Stimulated activated CD4-positive, alpha-beta T cell treated with anti-CD3 and anti-CD28 coated beads, TNF-alpha, amount 100 ng/mL, for 48 hours (primary cell): ENCODE results near the gene SAMD4A.
A peak's percentile ranks its signal among the peaks of the same experiment; 100 is the strongest.

Source experiments
- DNase-seq, 3 donors: peaks; one replicate each; pipeline ENCODE4 v3.0.0-alpha.2; 2020; ENCODE audit warnings: low read depth in 3 of 3

Gene SAMD4A

GRCh38 chr14:54759982-54760585 lies 193.2 kb downstream of the SAMD4A start:
- no peak for DNase-seq

GRCh38 chr14:54760866-54761575 lies 194.1 kb downstream of the SAMD4A start:
- no peak for DNase-seq

GRCh38 chr14:54761835-54762234 lies 194.9 kb downstream of the SAMD4A start:
- no peak for DNase-seq

- no peak for DNase-seq
Measured at GRCh38 chr14:54762296-54762695, 195.4 kb downstream of the SAMD4A start.

- no peak for DNase-seq
Measured at GRCh38 chr14:54763761-54764160, 196.8 kb downstream of the SAMD4A start.

DNA sequence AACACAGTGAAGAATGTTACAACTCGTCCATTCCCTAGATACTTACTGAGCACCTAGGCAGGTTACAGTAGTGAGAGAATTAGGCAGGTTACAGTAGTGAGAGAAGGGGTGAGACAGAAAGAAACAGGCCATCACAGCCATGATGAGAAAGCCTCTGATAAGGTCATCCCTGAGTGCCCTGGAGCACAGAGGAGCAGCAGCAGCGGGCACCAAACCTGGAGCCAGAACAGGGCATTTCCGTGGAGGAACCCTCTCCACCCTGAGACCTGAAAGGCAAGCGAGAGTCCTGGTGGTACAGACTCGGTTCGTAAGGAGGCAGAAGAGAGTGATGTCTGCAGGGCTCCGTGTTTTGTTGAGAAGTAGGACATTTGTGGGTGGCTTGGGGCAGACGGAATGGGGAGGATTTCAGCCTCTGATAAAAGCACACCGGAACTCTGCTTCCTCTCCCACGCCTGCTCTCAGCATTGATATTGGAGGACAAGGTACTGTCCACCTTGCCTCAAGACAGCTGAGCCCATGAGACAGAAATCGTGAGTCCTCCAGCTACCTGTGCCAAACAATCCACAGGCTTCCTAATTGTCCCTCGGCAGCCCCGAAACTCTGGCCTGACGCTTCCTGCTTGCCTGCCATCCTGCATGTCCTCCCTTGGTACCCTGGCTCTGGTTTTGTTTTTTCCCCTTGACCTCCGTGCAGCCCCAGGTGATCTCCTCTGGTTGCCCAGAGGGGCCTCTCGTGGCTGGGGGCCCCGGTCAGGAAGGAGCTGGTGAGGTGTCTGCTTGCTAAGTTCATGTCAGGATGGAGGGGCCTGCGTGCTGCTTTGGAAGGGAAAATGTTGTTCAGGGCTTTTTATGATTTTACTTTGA lies 199.6 kb downstream of the SAMD4A start:
- no peak for DNase-seq

GRCh38 chr14:54767139-54767431 lies 200.2 kb downstream of the SAMD4A start:
- no peak for DNase-seq

DNA sequence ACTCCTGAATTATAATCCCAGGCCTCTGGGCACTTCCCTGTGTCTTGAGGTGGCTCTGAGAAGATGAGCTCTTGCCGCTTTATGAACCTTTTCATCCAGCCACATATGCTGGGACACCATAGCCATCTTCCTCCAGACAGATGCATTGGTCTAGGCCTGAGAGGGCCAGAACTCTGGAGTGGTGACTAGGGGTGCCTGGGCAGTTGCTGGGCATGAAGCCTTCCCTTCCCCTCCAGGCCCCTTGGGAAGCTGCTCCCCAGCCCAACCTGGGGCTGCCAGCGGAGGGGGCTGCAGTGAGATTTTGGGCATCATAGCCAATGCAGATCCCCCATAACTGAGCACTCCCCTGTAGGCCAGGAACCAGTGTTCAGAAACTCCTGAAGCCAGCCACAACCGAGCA lies 200.5 kb downstream of the SAMD4A start:
- no peak for DNase-seq

DNA sequence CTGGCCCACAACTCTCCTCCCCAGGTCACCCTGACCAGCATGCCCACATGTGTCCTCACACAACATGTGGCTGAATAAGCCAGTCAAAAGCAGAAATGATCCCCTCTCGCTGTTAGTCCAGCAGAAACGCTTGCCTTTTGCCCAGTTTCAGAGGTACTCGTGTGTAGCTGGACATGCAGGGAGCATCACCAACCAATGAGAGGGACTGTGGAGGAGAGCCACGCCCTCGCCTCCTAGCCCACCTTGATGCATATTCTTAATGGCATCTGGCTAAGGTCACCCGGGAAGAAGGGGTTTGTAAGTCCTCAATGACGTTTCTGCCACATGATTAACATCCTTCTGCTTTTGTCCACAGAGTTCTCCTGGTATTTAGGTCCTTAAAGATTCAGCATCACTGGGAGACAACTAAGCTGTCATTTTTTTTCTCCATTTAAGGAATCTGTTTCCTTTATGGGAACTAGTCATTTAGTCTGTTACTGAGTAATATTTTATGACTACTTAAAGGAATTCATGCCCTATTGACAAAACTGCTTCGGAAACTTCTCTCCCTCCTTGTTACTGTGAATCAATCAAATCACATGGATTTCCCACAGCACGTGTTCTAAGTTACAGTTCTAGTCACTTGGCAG lies 201.7 kb downstream of the SAMD4A start:
- no peak for DNase-seq

DNA sequence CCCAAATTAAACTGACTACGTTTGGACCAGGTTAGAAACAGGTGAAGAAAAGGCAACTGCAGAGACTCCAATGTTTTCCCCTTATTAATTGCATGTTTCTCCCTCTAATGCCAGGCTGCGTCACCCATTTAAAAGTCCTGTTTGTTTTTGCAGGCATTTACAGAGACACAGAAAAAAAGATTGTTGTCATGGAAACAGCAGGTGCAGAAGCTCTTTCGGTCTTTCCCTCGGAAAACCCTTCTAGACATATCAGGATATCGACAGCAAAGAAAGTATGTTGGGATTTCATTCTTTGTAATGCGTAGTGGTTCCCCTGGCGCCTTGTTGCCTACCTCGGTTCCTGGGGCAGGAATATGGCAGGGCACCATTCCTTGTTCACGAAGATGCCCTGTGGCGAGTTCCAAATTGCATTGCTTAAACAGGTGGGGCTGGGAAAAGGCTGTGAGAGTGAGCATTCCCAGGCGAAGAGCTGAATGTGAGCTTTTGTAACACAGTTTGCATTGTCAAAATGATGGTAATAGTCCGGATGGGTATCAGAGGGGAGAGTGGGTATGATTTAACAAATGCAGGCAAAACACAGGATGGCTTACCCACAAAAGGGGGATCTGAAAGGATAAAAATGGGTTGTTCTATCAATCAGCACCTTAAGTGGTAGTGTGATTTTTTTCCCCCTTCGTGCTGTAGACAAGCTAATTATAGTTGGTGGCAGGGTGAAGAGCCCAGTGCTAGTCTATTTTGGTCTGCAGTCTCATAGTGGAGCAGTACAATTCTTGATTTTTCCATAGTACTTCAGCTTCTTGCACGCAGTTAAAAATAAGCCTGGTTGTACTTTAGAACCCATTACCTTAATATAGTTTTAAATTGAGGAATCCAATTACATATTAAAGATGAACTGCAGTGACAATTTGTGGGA lies 203.3 kb downstream of the SAMD4A start:
- no peak for DNase-seq

GRCh38 chr14:54771411-54772027 lies 204.6 kb downstream of the SAMD4A start:
- no peak for DNase-seq

- no peak for DNase-seq
Measured at GRCh38 chr14:54772451-54772881, 205.5 kb downstream of the SAMD4A start.

DNA sequence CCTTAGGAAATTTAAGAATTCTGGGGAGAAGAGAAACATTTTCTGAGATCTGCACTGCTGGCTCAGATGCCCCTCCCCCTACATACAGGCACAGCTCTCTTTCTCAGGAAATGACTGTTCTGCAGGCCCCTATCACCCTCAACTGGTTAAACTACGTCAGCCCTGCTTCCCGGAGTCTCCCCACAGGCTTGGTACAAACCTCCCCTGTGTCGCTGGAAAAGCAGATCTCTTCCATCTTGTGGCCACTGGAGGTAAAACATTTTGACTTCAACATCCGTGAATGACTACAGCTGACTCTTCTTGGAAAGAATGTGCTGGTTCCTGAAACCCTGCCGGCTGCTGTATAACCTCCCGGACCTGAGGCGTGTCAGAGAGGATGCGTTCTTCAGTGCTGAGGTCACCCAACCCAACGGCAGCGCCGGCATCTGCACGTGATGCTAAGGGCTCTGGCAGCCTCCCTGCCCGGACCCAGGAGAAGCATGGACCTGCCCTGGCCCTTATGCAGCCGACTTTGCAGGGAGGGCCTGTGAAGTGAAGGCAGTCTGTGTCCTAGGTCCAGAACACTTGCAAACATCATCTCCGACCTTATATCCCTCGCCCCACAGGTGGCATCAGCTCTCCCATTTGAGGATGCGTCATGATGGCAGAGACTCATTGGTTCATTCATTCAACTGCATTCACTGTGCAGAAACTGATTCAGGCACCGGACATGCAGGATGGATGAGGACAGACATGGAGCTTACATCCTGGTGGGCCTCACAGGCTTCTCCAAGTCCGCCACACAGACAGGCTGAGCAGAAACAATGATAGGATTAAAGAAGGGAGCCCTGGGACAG lies 206.5 kb downstream of the SAMD4A start:
- DNase-seq, result peak; percentile 68 to 83 (median 81)

DNA sequence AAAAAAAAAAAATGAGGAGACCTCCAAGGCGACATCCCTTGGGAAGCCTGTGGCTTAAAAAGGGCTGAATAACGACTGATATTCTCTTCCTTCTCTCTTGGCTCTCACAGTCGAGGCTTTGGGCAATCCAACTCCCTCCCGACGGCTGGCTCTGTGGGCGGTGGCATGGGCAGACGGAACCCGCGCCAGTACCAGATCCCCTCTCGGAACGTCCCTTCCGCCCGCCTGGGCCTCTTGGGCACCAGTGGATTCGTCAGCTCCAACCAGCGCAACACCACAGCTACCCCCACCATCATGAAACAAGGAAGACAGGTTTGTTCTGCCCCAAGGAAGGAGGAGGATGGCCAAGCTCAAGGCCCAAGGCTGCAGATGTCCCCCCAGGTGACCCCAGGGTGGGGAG lies 207.9 kb downstream of the SAMD4A start:
- no peak for DNase-seq

- DNase-seq, result no peak
Measured at GRCh38 chr14:54775486-54776140, 208.7 kb downstream of the SAMD4A start.

DNA sequence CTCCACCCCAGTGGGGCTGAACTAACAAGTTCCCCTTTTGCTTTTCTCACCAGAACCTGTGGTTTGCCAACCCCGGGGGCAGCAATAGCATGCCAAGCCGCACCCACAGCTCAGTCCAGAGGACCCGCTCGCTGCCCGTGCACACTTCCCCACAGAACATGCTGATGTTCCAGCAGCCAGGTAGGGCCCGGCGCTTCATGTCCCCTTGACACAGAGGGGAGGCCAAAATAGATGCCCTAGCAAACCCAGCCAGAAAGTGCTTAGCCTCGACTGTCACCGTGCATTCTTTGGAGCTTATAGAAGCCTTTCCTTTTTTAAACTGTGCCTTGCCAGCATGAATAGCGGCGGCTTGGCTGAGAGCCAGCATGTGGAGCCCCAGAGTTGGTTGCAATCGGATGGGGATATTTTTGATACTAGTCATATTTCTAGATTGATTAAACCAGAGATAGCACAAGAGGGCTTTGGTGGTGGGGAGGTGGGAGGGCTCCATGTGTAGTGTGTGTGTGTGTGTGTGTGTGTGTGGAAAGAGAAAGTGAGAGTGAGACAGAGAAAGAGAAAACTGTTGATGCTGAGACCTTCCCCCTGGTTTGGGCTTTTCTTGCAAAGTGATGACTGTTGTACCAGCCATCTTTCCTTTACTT lies 209.6 kb downstream of the SAMD4A start:
- peak; percentile 72 to 81 (median 76) for DNase-seq

GRCh38 chr14:54777395-54777794 lies 210.5 kb downstream of the SAMD4A start:
- no peak for DNase-seq

DNA sequence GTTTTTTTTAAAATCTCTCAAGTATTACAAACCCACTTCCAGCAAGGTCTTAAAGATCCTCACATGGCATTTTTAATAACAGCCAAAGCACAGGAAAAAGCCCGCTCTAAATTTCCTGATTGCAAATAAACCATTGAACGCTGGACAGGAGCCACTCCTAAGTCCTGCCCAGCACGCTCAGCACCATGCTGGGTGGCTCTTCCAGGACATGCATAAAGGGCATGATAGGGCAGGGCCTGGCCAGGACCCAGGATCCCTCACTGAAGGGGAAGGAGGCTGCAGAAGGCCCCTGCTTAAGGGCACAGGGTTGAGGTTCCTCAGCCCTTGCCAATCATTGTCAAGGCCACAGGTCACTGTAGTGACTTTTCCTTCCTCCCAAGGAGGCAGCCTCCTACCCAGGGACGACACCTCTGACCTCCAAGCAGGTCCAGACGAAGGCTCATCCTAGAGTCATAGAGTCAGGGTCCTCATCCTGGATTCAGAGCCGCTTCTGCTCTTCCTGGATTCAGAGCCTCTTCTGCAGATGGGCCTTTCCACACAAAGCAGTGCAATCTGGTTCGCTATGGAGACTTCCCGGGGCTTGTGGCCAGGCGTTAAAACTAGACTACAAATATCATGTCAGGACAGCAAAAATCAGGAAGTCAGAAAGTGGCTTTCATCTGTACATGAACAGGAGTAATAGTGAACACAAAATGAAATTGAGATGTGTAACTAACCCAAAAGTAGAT lies 211.9 kb downstream of the SAMD4A start:
- DNase-seq, result no peak
